Activated T-helper 1 cell treated with Interleukin-2 at 50 U/mL for 16 hours (primary cell): ENCODE results near the gene CD93.

ENCODE experiments used
- DNase-seq: peaks from one replicate; pipeline ENCODE4 v3.0.0-alpha.2; 2020; ENCODE audit warnings: low read depth

CD93 gene

DNA sequence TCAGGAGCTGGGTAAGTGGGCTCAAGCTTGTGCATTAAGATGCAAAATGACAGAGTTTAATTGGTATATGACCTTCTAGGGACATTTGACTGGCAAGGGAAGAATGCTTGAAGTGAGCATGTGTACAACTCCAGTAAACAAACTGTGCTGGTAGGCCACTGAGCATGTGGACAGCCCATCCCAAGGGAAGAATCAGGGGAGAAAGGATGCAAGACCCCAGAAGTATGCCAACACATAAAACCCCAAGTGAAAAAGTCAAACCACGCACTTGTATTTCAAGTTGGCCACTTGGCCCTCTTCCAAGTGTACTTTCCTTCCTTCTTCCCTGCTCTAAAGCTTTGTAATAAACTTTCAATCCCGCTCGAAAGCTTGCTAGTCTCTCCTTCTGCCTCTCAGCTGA is 26.3 kb downstream of the CD93 start:
- no peak for DNase-seq

DNA sequence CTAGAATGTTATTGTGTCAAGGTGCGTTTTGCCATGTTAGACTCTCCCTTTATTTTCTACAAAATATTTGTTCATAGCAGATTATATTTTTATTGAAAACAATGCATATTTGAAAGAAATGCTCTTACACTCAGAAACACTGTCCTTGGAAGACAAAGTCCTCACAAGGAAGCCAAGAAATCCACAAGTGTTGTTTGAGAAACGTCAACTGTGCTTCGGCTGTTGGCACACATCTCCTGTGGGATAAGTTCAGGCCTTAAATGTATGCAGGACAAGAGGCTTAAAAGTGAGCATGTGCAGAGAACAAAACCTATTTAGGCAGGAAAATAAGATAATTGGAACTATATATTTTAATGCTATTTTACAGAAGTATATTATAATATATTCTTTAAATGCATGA is 27.1 kb downstream of the CD93 start:
- DNase-seq = no peak

DNA sequence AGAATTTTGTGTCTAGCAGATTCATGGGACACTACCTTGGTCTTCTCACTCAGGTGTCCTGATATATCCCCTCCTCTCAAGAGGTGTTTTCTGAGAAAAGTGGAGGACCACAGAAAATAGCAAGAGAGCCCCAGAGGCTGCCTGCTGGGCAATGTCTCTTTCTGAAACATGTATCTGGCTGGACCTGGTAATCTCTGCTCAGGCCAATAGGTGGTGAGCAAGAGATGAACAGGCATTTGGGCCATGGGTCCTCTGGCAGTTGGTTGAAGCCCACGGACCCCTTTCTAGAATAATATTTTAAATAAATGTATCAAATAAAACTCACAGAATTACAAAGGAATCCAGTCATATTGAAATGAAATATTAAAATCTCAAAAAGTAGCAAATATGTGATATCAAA is 27.9 kb downstream of the CD93 start:
- DNase-seq = no peak

DNA sequence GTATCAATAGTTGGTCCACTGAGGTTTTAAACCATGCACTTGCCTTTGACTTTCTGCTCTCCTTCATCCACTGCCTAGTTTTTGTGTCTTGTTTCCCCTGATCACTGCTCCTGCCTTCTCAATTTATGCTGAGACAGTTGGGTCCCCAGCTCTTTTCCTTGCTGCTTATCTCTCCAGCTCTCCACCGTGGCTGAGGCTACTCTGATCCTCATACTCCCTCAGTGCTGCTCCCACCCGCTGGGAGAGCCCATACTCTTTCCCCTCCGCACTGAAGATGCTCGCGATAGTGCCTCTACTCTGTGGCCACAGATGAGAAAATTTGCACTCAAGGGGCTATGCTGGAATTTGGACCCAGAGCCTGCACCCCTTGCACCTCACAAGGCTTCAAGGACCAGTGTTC is 33.2 kb downstream of the CD93 start:
- DNase-seq = no peak

DNA sequence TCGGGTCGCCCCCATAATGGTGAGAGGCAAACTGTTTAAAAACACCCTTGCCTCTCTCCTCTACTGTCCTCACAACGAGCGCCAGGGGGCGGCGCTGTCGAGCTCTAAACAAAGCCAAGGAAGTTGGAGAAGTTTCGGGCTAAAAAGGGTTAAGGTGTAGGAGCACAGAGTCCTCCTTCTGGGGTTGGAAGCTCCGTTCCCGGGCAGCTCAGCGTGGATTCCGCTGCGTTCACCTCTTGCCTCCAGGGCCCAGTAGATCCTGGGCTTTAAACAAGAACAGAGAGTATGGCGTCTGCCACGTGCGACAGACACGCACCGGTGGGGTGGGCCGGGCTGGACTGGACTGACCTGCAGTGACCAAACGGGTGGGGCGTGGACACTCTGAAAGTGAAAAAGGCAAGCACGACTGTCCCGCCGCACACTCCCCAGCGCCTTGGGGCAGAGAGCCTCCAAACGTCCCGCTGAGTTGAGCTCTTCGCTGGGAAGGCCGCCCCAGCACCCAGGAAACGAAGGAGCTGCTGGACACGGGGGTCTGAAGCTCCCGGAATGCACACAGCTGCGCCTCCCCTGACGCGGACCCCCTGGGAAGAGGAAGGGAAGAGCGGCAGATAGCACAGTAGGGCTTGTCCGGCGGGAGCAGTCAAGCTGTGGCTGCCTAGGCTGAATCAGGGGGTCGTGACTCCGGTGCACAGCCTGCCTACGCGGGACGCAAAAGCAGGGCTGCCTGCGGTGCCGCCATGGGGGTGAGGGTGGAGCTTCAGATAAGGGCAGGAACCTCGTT is 35.1 kb downstream of the CD93 start:
- no peak for DNase-seq

DNA sequence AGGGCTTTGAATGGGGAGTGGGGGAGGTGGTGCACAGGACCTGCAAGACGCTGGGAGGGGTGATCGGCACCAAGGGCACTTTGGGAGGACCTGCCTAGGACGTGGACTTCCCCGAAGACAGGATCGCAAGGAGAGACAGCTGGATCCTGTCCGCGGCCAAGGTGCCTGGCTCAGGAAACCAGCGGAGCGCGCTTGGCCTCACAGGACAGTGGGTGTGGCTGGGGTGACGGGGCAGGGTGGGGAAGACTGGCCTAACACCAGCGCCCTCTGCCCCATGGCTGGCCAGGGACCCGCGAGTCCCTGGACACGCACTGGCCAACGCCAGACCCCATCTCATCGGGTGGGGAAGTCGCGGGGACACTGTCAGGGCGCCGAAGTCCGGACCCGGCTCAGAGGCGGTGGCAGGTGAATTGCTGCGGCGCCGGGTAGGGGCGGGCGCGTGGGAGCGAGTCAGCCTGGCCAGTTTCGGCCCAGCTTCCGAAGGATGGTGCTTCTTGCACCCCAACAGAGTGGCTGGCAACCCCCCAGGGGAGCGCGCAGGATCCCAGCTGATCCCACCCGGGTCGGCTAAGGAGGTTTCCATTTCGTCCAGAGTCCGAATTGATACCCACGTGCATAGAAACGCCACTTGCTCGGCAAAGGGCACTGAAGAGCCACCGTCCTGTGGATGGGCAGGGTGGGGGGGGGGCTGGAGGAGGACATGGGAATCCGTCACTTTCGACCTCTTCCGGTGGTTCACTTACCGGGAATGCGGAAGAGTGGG is 35.9 kb downstream of the CD93 start:
- no peak for DNase-seq

DNA sequence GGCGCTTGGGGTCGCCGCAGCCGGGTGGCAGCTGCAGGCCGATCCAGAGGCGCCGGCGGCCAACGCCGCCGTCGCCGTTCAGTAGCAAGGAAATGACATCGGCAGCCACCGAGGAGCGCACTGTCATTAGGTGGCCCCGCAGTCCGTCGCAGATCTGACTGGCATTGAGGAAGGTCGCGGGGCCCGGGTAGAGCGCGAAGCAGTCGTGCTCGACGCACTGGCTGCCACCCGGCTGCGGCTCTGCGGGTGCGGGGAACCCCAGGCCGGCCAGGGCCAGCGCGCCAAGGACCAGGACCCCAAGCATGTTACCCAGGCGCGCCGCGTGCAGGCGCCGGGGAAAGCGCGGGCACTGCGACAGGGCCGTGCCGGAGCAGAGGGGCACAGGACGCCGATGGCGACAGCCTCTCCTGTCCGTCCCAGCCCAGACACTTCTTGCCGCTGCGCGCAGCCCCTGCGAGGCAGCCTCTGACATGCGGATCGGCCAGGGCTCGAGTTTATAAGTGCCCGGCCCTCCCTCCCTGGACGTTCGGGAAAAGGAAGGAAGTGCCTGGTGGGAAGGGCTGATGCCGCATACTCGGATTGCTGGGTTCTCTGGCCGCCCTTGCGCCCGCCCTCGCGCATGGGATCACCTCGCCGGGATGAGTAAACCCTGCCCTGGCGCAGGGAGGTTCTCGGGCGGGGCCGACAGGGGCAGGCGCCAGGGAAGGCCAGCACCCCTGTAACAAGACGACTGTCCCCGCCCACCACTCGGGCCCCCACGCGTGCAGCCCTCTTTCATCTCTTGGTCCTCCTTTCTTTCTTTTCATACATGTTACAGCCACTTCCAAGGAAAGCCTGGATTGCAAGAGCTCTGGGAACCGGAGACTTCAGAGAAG is 36.7 kb downstream of the CD93 start, which contains the start of gene THBD:
TSS of gene THBD (minus strand) at position 472 of the 875 bp plus-strand sequence. CDS start at position 304, 168 bp downstream.
- no peak for DNase-seq

DNA sequence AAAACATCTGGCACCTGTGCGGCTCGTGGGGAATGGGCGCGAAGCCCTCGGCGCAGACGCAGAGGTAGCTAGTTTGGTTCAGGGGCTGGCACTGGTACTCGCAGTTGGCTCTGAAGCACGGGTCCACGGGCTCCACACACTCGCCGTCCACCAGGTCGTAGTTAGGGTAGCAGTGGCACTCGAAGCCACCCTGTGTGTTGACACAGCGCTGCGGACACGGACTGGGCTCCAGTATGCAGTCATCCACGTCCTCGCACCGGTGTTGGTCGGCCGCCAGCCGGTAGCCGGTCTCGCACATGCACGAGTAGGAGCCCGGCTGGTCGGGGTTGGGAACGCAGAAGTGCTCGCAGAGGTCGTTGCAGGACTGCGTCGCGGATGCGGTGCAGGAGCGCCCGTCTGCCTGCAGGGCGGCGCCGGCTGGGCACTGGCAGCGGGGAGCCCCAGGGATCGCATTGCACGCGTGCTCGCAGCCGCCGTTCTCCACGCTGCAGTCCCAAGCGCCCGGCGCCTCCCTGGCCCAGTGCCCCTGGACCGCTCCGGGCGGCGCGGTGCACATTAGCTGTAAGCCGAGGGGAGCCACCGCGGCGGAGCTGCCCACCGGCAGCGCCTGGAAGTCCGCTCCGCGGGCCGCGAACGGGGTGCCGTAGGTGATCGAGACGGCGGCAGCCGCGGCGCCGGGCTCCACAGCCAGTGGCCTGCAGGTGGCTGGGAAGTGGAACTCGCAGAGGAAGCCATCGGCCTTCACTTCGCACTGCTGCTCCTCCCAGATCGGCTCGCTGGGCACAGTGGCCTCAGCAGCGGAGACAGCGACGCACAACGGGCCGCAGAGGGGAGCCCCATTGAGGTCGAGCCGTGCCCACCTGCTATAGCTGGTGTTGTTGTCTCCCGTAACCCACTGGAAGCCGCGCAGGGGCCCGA is 37.6 kb downstream of the CD93 start:
- DNase-seq = no peak

DNA sequence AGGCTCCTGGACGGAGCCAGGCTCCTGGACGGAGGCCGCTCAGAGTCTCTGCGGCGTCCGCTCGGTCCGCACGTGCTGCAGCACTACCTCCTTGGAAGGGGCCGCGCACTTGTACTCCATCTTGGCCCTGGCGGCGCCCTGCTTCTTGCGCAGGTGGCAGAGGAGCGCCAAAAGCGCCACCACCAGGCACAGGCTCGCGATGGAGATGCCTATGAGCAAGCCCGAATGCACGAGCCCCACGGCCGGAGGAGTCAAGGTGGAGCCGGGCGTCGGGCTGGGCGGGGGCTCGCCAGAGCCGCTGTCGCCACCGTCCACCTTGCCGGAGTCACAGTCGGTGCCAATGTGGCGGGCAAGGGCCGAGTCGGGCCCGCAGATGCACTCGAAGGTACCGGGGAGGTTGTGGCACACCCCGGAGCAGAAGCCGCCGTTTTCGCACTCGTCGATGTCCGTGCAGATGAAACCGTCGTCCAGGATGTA is 38.3 kb downstream of the CD93 start:
- no peak for DNase-seq

DNA sequence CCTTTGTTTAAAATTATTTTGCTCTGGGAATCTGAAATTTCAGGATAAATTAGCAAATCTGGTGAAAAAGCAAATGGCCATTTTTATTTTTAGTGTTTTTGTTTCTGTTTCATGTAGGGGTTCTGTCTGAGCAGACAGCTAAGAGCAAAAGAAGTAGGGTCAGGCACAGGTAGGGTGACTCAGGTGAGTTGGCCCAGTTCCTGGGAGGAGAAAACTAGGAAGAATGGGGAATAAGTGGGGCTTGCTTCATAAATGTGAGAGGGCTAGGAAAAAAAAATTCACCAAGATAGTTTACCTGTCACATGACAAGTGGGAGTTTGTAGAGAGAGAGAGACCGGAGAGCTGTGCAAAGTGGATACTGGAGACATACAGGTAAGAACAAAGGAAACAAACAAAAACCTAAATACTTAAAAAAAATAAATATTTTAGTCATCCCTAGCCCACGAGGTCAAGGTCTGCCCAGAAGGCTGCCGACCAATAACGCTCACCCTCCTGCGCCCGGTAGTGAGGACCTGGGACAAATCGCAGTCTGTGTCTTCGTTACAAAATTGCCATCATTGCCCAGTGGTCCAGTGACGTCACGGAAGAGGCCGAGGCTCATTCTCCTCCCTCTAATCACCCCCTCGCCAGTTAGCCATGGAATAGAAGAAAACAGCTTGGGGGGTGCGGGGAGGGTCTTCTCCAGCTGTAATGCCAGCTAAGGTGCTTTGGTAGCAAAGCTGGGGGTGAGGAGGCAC is 39.0 kb downstream of the CD93 start:
- DNase-seq = no peak

DNA sequence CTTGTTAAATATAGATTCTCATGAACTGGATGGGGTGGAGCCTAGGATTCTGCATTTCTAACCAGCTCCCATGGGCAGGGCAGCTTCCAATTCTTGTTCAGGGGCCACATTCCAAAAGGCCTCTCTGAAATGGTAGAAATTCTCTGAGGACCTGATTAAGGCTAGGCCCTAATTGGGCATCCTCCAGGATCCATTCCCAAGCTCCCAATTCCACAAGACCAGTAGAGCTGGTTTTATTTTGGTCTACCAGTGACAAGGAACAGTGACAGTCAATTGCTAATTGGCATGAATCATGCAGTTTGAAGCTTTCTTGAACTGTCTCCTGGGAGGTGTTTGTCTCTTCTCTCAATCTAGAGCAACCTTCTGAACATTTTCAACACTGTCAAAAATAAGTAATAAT is 39.7 kb downstream of the CD93 start:
- DNase-seq = no peak

DNA sequence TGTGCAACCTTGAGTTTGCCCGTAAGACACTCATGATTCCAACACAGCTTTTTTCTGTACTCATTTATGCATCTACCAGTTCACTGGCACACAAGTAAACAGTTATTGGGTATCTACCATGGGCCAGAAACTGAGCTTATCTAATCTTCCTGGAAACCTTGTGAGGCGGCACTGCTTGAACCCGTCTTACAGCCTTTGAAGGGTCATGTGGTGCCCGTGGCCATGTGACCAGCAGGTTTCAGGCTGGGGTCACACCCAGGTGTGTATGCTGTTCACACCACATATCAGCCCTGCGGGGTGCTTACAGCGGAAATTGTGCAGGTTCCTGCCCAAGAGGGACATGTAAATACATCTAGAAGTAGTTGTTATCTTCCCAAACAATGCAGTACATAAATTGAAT is 42.7 kb downstream of the CD93 start:
- DNase-seq = no peak

DNA sequence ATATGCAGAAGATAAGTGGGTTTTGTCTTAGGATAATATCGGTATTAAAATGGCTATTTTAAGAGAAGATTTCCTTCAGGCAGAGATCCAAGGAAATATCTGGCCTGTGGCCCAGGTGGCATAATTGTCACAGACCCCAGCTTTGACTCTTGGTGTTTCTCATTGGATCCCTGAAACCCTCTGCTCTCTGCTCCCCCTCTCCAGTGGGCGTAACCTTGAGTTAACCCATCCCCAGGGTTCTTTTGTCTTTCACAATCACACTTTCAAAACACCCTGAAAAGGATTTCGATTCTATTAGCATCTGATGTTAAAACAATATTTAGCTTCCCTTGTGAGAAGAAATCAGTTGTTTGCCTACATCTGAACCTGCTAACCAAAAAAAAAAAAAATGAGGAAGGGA is 43.9 kb downstream of the CD93 start:
- DNase-seq = no peak

DNA sequence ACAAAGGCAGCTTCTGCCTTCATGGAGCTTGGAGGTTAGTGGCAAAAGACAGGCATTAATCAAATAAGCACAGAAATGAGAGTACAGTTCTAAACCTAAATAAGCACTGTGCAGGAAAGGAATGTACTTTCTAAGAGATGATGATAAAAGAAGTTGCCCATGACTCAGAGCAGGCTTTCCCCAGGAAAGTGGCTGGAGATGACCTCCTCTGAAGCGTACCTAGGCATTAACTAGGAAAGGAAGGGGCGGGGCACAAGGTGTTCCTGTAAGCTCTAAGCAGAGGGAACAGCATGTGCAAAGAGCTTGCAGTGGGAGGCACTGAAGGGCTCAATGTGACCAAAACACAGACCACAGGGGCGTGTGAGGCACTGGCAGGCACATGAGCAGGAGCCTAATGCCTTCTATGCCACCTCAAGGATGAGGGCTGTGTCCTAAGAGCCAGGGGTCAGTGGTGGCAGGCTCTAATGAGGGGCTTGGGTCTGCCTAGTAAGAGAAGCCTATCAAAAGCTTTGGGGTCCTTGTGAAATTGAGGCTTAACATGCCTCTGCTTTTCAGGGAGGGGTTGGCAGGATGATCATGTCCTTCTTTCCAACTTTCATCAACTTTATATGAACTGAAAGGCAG is 46.1 kb downstream of the CD93 start:
- no peak for DNase-seq

DNA sequence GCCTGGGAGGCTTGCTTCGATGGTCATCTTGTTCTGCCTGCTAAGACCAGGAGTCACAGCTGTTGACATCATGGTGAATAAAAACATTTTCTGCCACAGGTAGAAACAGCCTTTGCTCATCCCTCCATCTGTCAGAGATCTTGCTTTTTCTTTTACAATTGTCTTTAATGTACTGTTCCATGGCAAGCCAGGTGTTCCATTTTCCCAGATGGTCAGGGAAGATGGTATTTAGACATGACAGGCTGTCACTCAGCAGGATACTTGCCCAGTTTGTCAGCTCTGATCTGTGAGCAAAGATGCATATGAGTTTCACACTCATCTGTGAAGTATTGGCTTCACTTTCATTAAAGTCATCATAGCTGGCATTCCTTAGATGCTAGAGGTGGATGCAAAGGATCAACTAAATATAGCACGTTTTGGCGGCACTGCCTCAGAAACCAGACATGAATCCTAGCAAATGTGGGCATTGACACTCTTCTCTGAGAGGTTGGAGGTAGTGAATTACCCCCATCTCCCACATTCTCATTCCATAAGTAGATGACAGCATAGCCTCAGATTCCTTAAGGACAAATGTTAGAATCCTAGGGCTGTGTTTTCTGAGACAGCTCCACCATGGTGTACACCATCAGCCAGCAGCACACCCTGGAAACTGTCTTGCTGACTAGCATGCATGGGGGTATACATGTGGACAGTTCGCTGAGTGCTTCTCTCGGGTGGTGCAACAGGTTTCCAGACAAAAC is 46.8 kb downstream of the CD93 start:
- DNase-seq = no peak

DNA sequence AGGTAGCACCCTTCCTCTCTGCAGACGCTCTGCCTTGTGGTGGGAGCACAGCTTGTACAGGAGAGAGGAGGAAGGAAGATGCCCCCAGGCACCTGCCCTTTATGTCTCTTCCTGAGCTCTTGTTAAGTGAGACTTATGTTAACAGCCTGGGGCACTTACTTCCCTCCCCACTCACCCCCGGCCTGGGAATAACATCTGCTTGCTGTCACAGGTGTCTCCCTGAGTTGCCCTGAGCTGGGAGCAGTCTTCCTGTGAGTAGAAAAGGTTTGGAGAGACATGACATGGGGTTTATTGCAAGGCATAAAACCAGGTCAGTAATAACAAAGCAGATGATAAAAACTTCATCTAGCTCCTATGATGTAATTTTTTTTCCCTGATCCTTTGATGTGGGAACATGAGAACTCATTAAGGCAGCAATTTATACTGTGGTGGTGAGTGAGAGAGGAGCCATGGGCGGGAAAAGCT is 49.1 kb downstream of the CD93 start:
- no peak for DNase-seq

DNA sequence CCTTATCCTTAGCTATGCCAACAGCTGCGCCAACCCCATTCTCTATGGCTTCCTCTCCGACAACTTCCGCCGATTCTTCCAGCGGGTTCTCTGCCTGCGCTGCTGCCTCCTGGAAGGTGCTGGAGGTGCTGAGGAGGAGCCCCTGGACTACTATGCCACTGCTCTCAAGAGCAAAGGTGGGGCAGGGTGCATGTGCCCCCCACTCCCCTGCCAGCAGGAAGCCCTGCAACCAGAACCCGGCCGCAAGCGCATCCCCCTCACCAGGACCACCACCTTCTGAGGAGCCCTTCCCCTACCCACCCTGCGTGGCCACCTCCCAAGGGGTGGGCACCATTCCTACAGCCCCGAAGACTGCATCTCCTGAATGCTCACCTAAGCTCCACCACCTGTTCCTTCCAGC is 49.8 kb downstream of the CD93 start:
- DNase-seq = no peak

DNA sequence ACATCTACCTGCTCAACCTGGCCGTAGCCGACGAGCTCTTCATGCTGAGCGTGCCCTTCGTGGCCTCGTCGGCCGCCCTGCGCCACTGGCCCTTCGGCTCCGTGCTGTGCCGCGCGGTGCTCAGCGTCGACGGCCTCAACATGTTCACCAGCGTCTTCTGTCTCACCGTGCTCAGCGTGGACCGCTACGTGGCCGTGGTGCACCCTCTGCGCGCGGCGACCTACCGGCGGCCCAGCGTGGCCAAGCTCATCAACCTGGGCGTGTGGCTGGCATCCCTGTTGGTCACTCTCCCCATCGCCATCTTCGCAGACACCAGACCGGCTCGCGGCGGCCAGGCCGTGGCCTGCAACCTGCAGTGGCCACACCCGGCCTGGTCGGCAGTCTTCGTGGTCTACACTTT is 50.4 kb downstream of the CD93 start:
- no peak for DNase-seq
